Loucy (cell line): Measurements from ENCODE around the gene CPA5.
"Not testable (repeated sequence)": the region's sequence is repeated elsewhere in the genome, so short reads cannot be mapped to it uniquely, and the experiment has no call there.

Experiments
- H2AFZ ChIP-seq: fragments of 200-600 bp; sonication (generic); 2 replicates; pipeline ENCODE4 v1.6.0; 2016; ENCODE audit warnings: antibody characterized with exemption, mild to moderate bottlenecking, low read length, moderate library complexity
- H3F3A ChIP-seq: fragments of 200-600 bp; 2 replicates; pipeline ENCODE4 v1.6.0; 2016; ENCODE audit warnings: antibody characterized with exemption, low read depth, mild to moderate bottlenecking
- H3K27me3 ChIP-seq: fragments of 200-600 bp; sonication (generic); 2 replicates; pipeline ENCODE4 v1.6.1; 2014; ENCODE audit warnings: low read length, mild to moderate bottlenecking; ENCODE audit not compliant: insufficient read depth, poor library complexity, severe bottlenecking
- H3K36me3 ChIP-seq: fragments of 200-600 bp; sonication (generic); 2 replicates; pipeline ENCODE4 v1.6.1; 2016; ENCODE audit warnings: low read length; ENCODE audit not compliant: insufficient read depth
- H3K4me1 ChIP-seq: fragments of 200-600 bp; sonication (generic); 2 replicates; pipeline ENCODE4 v1.5.1; 2014; ENCODE audit warnings: low read length, mild to moderate bottlenecking; ENCODE audit not compliant: insufficient read depth, poor library complexity, severe bottlenecking
- H3K4me2 ChIP-seq: fragments of 200-600 bp; sonication (generic); 2 replicates; pipeline ENCODE4 v1.6.0; 2014; ENCODE audit warnings: antibody characterized with exemption, low read length, low read depth, mild to moderate bottlenecking; ENCODE audit not compliant: poor library complexity, severe bottlenecking
- H3K4me3 ChIP-seq: fragments of 200-600 bp; sonication (generic); 2 replicates; pipeline ENCODE4 v1.5.1; 2014; ENCODE audit warnings: low read length, mild to moderate bottlenecking, mixed read lengths; ENCODE audit not compliant: poor library complexity, severe bottlenecking
- H3K79me2 ChIP-seq: fragments of 200-600 bp; sonication (generic); 2 replicates; pipeline ENCODE4 v1.6.1; 2014; ENCODE audit warnings: low read length; ENCODE audit not compliant: insufficient read depth
- H3K9ac ChIP-seq: fragments of 200-600 bp; sonication (generic); 2 replicates; pipeline ENCODE4 v1.6.0; 2014; ENCODE audit warnings: mild to moderate bottlenecking, low read depth, low read length, moderate library complexity; ENCODE audit not compliant: poor library complexity, severe bottlenecking
- H3K9me2 ChIP-seq: fragments of 200-600 bp; sonication (generic); replicated peaks from 2 replicates; pipeline ENCODE4 v1.6.1; 2016; ENCODE audit warnings: low read depth, low read length, mixed read lengths
- H3K9me3 ChIP-seq: fragments of 200-600 bp; sonication (generic); 2 replicates; pipeline ENCODE4 v1.6.1; 2014; ENCODE audit warnings: mild to moderate bottlenecking, antibody characterized with exemption, low read length, low read depth; ENCODE audit not compliant: insufficient read depth
- H4K20me1 ChIP-seq: fragments of 200-600 bp; sonication (generic); 2 replicates; pipeline ENCODE4 v1.6.0; 2014; ENCODE audit warnings: antibody characterized with exemption, low read length, mild to moderate bottlenecking; ENCODE audit not compliant: insufficient read depth, poor library complexity, severe bottlenecking
- EZH2phosphoT487 ChIP-seq: fragments of 200-600 bp; IDR thresholded peaks from 2 replicates; pipeline ENCODE4 v1.6.1; 2018; ENCODE audit warnings: antibody characterized with exemption, mild to moderate bottlenecking, moderate library complexity, borderline replicate concordance
- TF ChIP-seq, protein P1 (sequence below): fragments of 200-600 bp; sonication (generic); conservative IDR thresholded peaks from 2 replicates; pipeline ENCODE4 v1.5.1; 2014; ENCODE audit warnings: mild to moderate bottlenecking, antibody characterized with exemption, low read length

Gene CPA5

DNA sequence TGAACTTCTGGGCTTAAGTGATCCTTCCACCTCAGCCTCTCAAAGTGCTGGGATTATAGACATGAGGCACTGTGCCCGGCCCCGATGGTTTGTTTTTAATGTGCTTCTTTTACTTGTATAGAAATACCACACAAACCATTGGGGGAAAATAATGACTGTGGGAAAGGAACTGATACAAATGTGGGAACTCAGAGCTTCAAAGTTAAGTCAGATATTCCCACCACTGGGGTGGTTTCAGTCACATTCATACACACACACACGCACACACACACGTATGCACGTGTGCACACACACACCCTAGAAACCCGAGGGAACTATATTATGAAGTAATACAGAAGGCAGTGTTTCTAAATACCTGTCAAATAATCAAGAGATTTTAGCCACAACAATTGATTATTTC is 34.6 kb upstream of the CPA5 start:
- no peaks in the 10 kb centered on the region for H3K27me3 ChIP-seq
- TF ChIP-seq, protein P1, sequence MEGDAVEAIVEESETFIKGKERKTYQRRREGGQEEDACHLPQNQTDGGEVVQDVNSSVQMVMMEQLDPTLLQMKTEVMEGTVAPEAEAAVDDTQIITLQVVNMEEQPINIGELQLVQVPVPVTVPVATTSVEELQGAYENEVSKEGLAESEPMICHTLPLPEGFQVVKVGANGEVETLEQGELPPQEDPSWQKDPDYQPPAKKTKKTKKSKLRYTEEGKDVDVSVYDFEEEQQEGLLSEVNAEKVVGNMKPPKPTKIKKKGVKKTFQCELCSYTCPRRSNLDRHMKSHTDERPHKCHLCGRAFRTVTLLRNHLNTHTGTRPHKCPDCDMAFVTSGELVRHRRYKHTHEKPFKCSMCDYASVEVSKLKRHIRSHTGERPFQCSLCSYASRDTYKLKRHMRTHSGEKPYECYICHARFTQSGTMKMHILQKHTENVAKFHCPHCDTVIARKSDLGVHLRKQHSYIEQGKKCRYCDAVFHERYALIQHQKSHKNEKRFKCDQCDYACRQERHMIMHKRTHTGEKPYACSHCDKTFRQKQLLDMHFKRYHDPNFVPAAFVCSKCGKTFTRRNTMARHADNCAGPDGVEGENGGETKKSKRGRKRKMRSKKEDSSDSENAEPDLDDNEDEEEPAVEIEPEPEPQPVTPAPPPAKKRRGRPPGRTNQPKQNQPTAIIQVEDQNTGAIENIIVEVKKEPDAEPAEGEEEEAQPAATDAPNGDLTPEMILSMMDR = no peak
- no peak for TF ChIP-seq EZH2phosphoT487
- H3K4me3 ChIP-seq = no peak overlapping the region
- no peak overlapping the region for H3K9ac ChIP-seq
- H3F3A ChIP-seq = no peaks in the 10 kb centered on the region
- no peaks in the 10 kb centered on the region for H4K20me1 ChIP-seq
- no peaks in the 10 kb centered on the region for H3K36me3 ChIP-seq
- no peaks in the 10 kb centered on the region for H3K9me2 ChIP-seq
- no peaks in the 10 kb centered on the region for H3K79me2 ChIP-seq
- H3K4me1 ChIP-seq = no peaks in the 10 kb centered on the region
- no peaks in the 10 kb centered on the region for H3K9me3 ChIP-seq
- H3K4me2 ChIP-seq = no peak overlapping the region
- H2AFZ ChIP-seq = no peak overlapping the region

DNA sequence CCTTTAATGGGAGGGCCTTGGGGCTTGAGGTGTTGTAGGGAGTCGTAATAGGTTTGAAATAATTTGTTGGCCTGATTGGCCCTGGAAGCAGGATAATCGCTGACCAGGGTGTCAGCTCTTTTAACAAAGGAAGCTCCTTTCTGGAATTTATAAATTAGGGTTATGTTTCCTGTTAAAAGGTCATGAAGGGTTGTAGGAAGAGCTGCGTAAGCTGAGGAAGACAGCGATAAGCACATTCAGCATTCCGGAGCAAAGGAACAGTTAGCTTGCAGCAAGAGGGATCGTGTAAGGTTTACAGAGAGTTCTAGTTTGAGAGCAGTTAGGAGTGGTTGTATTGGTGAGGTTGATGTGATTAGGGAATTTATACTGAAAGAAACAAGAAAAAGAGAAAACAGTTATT is 30.3 kb upstream of the CPA5 start:
- no peaks in the 10 kb centered on the region for H4K20me1 ChIP-seq
- no peaks in the 10 kb centered on the region for H3F3A ChIP-seq
- H3K9ac ChIP-seq = no peak overlapping the region
- no peaks in the 10 kb centered on the region for H3K36me3 ChIP-seq
- TF ChIP-seq EZH2phosphoT487 = no peak
- TF ChIP-seq, protein P1 = no peak
- H3K27me3 ChIP-seq = no peaks in the 10 kb centered on the region
- no peak overlapping the region for H3K4me3 ChIP-seq
- H3K4me2 ChIP-seq = no peak overlapping the region
- H2AFZ ChIP-seq = no peak overlapping the region
- H3K9me3 ChIP-seq = no peaks in the 10 kb centered on the region
- no peaks in the 10 kb centered on the region for H3K9me2 ChIP-seq
- H3K79me2 ChIP-seq = no peaks in the 10 kb centered on the region
- no peaks in the 10 kb centered on the region for H3K4me1 ChIP-seq

DNA sequence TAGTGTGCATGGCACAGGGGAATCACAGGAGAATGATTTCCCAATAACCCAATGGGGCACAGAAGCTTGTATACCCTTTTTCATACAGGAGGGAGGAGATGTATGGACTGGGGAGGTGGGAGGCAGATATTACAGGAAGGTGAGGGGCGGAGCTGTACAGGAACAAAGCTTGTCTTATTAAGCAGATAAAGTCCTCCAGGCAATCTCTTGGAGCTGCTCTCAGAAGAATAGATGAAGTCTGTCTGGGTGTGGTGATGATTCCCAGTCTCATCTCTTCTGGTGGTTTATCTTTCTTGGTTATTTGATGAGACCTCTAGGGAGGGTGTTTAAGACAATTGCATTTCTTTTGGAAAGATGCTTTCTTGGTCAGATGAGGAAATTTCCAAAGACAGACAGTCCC is 25.1 kb upstream of the CPA5 start:
- Histone ChIP-seq H3K9me2 (no peaks in the 10 kb centered on the region), H3K4me3 (no peak overlapping the region), H3K9ac (no peak overlapping the region), H4K20me1 (no peaks in the 10 kb centered on the region), H3K4me2 (no peak overlapping the region), H3K79me2 (no peaks in the 10 kb centered on the region), H3K9me3 (no peaks in the 10 kb centered on the region), H3K27me3 (no peaks in the 10 kb centered on the region), H3K4me1 (no peaks in the 10 kb centered on the region), H2AFZ (no peak overlapping the region), H3K36me3 (no peaks in the 10 kb centered on the region), H3F3A (no peaks in the 10 kb centered on the region)
- no peak for TF ChIP-seq EZH2phosphoT487
- TF ChIP-seq, protein P1 = no peak

DNA sequence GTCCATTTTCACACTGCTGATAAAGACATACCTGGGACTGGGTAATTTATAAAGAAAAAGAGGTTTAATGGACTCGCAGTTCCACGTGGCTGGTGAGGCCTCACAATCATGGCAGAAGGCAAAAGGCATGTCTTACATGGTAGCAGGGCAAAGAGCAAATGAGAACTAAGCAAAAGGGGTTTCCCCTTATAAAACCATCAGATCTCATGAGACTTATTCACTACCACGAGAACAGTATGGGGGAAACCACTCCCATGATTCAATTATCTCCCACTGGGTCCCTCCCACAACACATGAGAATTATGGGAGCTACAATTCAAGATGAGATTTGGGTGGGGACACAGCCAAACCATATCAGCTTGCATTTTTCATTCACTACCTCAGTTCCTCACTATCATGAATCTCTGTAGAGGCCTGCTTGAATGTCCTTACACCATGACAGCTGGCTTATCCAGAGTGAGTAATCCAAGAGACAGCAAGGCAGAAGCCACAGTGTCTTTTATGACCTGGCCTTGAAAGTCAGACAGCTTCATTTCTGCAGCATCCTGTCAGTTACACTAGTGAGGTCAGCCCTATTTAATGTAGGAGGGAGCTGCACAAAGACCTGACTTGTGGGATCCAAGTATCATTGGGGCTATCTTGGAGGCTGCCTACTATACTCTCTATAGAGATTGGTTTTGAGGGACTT is 22.9 kb upstream of the CPA5 start:
- not testable (repeated sequence) for H3K79me2 ChIP-seq, H3F3A ChIP-seq, H3K4me1 ChIP-seq, H3K4me2 ChIP-seq, H2AFZ ChIP-seq, H3K9me3 ChIP-seq, H3K4me3 ChIP-seq, H3K27me3 ChIP-seq, H3K9me2 ChIP-seq, H3K36me3 ChIP-seq, H3K9ac ChIP-seq, H4K20me1 ChIP-seq
